Upper lobe of left lung (tissue), 4 donors: ENCODE measurements around the gene HS6ST1.

Source experiments
- EP300 ChIP-seq, 4 donors: sonication (generic); formaldehyde crosslinking; IDR thresholded peaks; one replicate each; pipeline ENCODE4 v1.5.1; 2017; ENCODE audit warnings: antibody characterized with exemption in 4 of 4, control low read depth in 2 of 4
- POLR2A ChIP-seq, 4 donors: fragments of 450-650 bp; IDR thresholded peaks; one replicate each; pipeline ENCODE4 v1.5.1; 2016 to 2017; ENCODE audit warnings: antibody characterized with exemption in 4 of 4, mild to moderate bottlenecking in 2 of 4
- TF ChIP-seq, protein P1 (sequence below), 6 experiments: fragments of 450-650 bp in 4 of 6; fragments of 200-600 bp in 2 of 6; sonication (generic) in 2 of 6; IDR thresholded peaks; one replicate each; pipeline ENCODE4 v1.5.1; 2016 to 2019; ENCODE audit warnings: antibody characterized with exemption in 6 of 6

DNA sequence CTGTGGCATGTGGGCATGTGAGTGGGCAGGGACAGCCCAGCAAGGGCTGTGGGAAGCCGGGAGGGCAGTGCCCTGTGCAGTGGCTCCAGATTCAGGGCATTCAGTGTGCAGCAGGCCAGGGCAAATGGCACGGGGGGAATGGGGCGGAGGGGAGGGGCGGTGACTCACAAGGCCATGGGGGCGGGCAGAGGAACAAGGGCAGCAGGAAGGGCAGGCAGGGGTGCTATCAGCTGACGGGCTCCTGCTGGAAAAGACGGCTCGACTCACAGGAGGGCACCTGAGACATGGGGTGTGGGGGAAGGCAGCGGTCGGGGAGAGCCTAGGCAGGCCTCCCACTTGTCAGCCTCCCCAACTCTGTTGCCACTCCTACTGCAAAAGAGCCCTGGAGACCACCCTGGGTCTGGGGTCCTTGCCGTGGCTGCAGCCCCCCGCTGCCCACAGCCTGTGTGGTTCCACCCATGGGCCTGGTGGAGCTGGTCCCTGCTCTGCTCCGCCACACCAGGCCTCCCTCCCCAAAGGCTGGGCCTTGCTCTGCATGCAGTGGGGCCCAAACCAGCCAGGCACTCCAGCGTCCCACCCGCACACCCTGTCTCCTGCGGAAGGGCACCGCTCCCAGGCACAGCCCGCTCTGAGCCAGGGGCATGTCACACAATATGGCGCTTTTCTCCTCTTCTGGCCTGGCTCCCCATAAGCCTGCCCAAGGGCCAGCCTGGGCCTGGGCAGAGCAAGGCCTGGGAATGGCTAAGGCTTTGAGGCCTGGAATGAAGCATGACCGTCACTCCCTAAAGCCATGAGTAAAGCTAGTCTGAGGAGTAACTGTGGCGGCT, 25.9 kb downstream of the HS6ST1 start:
- TF ChIP-seq POLR2A (IDR thresholded peaks at IDR 0.05) (no peak), EP300 (IDR thresholded peaks at IDR 0.05) (no peak)
- TF ChIP-seq, protein P1, sequence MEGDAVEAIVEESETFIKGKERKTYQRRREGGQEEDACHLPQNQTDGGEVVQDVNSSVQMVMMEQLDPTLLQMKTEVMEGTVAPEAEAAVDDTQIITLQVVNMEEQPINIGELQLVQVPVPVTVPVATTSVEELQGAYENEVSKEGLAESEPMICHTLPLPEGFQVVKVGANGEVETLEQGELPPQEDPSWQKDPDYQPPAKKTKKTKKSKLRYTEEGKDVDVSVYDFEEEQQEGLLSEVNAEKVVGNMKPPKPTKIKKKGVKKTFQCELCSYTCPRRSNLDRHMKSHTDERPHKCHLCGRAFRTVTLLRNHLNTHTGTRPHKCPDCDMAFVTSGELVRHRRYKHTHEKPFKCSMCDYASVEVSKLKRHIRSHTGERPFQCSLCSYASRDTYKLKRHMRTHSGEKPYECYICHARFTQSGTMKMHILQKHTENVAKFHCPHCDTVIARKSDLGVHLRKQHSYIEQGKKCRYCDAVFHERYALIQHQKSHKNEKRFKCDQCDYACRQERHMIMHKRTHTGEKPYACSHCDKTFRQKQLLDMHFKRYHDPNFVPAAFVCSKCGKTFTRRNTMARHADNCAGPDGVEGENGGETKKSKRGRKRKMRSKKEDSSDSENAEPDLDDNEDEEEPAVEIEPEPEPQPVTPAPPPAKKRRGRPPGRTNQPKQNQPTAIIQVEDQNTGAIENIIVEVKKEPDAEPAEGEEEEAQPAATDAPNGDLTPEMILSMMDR (IDR thresholded peaks at IDR 0.05): no peak
